ENCODE results near the gene TMEM266. TPM values are rescaled to one million over a fixed set of nuclear protein-coding genes. Genes with fewer than 3 reads are reported as not detected.
A peak's percentile ranks its signal among the peaks of the same experiment; 100 is the strongest.

TMEM266 gene
- total RNA-seq, 2 experiments from 2014 or later, result 0.14 TPM; not detected in 1

DNA sequence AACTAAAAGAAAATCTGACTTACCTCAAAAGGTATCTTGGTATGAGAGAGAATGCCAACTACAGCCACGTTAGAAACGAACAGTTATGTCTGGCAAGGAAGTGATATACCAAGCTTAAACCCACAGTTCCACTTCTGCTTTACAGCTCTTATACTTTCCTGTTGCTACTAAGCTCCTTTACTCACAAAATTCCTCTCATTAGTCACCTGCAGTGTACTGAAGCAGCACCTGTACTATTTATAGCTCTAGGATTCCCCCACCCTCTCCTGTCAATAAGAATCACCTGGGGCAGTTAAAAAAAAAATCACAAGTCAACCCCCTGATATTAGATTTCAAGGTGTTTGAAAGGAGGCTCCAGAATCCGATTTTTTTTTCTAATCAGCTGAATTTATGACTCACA, 2.9 kb upstream of the TMEM266 start:
- H3K4me1 Mint-ChIP-seq (ENCODE audit: low read depth), result peaks cover 16% of the 10 kb centered on the region
- H3K9me3 Mint-ChIP-seq, result no peaks in the 10 kb centered on the region
- DNase-seq, result no peak
- peaks cover 40% of the 10 kb centered on the region for H3K27me3 Mint-ChIP-seq
- H3K27ac Mint-ChIP-seq, result no peak overlapping the region
- H3K4me3 Mint-ChIP-seq, result no peak overlapping the region
- intact Hi-C loops (cut with micrococcal nuclease), result loop anchor here (1.0 to 10.0 kb wide), 4 partner anchors 82 to 242 kb away; partner anchors contain the start of gene UBE2Q2
- POLR2A ChIA-PET, result no interaction called here
- CTCF ChIA-PET, result interaction anchor here (0.7 to 11.4 kb wide), 8 partner anchors 8 to 333 kb away, joined by 3 to 441 read pairs (median 4); a partner anchor contains a TSS
- H3K36me3 Mint-ChIP-seq, result no peaks in the 10 kb centered on the region

DNA sequence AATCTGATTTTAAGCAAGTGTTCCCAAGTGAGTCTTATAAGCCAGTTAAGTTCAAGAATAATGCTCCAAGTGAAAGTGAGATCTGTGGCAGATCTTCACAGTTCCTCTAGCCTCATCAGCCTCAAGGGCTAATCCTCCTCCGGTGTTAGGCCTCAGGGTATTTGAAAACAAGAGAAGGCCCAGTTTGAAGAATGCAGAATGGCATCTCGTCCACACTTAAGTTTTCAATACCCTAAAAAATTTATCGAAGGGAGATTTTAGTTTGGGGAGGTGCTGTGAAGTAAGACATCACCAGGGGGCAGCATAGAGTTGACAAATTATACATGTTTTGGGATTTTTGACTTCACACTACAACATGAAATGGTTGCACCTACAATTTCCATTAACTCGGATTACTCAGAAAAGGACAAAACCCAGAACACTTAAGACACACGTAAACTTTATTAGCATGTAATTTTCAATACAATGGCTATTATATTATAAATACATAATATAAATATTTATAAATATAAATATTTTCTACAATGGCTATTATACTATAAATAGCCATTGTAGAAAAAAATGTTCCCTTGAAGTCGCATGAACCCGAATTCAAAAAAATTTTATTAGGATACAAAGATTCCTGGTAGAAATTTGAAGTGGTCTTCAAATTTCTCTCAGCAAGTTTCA, 2.3 kb upstream of the TMEM266 start:
- DNase-seq, result peak; percentile 45
- CTCF ChIA-PET, result interaction anchor here (0.7 to 11.4 kb wide), 8 partner anchors 8 to 247 kb away, joined by 3 to 441 read pairs (median 4); no protein-coding TSS in a partner anchor
- no peaks in the 10 kb centered on the region for H3K36me3 Mint-ChIP-seq
- intact Hi-C loops (cut with micrococcal nuclease), result loop anchor here (1.0 to 10.0 kb wide), 4 partner anchors 82 to 243 kb away; partner anchors contain the start of gene UBE2Q2
- no peak overlapping the region for H3K4me3 Mint-ChIP-seq
- H3K27me3 Mint-ChIP-seq, result peaks cover 44% of the 10 kb centered on the region
- no peak overlapping the region for H3K27ac Mint-ChIP-seq
- peaks cover 19% of the 10 kb centered on the region for H3K4me1 Mint-ChIP-seq (ENCODE audit: low read depth)
- no peaks in the 10 kb centered on the region for H3K9me3 Mint-ChIP-seq
- POLR2A ChIA-PET, result no interaction called here

DNA sequence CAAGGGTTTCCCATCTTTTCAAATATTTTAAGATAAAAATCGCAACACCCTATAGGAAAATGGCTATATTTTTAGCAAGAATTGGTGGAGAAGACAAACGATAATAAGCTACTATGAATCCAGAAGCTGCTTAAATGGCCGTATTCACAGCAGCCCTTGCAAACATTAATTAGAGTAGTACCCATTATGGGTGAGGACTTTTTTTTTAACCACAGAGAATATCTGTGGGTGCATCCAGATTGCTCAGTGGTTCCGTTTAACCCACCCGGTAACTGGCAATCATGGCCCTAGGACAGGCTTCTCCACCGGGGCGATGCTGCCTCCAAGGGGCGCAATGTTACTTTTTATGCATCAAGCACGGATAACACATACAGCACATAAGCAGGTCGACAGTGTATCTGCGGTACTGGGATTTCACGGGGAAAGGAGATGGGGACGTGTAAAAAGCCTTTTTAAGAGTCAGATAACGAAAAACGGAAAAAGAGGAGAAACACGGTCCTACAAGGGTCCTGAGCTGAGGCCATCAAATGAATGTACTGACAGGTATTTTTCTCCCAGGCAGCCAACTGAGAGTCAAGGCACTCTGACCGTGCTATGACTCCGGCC, 968 bp upstream of the TMEM266 start:
- CTCF ChIA-PET, result interaction anchor here (0.6 to 11.4 kb wide), 7 partner anchors 7 to 248 kb away, joined by 3 to 441 read pairs (median 5); no protein-coding TSS in a partner anchor
- intact Hi-C loops (cut with micrococcal nuclease), result loop anchor here (5.0 to 10.0 kb wide), 3 partner anchors 93 to 244 kb away; partner anchors contain the start of gene UBE2Q2
- Mint-ChIP-seq H3K4me1 (ENCODE audit: low read depth) (peaks cover 20% of the 10 kb centered on the region), H3K4me3 (peak overlapping the region; percentile 65), H3K36me3 (no peaks in the 10 kb centered on the region), H3K9me3 (no peaks in the 10 kb centered on the region), H3K27ac (no peak overlapping the region), H3K27me3 (peaks cover 52% of the 10 kb centered on the region)
- DNase-seq, result peak; percentile 51
- POLR2A ChIA-PET, result no interaction called here

DNA sequence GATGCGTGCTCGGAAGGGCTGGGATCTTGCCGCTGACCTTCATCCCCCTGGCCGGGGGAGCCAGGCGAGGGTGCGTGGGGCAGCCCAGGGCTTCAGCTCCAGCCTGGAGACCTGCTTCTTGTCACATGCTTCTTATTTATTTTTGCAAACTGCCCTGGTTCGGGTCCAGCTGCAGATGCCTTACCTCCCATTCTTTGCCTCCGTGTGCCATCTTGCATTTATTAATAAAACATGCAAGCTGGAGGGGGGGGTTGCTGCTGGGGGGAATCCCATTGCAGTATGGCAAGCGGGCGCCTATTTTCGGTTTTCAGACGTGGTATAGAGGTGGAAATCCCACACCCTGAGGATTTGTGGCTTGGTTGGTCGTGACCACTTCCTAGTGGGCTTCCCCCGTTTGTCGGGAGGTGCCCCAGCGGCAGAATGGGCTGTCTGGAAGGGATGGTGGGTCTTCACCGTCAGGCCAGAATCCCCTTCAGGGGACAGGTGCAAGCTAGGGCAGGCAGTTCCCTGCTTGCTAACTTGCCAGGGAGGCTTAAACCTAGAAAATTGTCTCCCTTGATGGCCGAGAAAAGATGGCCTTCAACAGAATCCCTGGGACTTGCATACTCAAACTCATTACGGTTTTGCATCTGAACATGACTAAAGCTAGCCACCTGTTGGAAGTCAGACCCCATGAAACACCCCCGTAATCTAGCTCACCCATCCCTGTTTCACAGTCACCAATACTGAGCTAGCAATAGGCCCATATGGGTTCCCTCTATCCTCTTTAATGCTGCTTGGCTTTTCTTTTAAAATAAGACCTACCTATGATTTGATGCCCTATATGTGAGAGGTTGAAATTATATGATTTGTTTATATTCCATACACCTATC, 569 bp downstream of the TMEM266 start:
- H3K36me3 Mint-ChIP-seq, result no peaks in the 10 kb centered on the region
- H3K9me3 Mint-ChIP-seq, result no peaks in the 10 kb centered on the region
- peak overlapping the region; percentile 57 for H3K4me3 Mint-ChIP-seq
- ChIA-PET CTCF (interaction anchor here (1.3 to 11.4 kb wide), 4 partner anchors 14 to 258 kb away, joined by 3 to 441 read pairs (median 4); no protein-coding TSS in a partner anchor), POLR2A (interaction anchor here (0.6 to 0.7 kb wide), 2 partner anchors 212 to 235 kb away, joined by 3 read pairs; no protein-coding TSS in a partner anchor)
- H3K4me1 Mint-ChIP-seq (ENCODE audit: low read depth), result peaks cover 23% of the 10 kb centered on the region
- peak; percentile 55 for DNase-seq
- H3K27me3 Mint-ChIP-seq, result peaks cover 57% of the 10 kb centered on the region
- intact Hi-C loops (cut with micrococcal nuclease), result loop anchor here (10.0 kb wide), 1 partner anchor 1354 kb away; no protein-coding TSS in a partner anchor
- H3K27ac Mint-ChIP-seq, result no peak overlapping the region

DNA sequence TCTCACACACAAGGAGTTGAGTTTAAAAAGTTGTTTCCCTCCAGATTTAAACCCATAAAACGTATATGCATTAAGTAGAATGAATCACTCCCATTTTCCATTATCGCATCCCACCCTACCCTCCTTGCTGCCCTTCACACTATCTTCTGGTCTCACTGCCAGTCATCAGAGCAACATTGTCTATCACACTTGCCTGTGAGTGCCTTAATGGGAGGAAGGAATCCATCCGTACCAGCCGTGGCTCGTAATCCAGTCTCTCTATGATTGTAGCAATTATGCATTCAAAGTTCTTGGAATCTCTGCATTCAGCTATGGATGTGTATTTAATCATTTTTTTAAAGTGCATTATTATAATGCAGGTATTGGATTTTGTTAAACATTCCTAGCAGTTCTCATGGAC, 1.9 kb downstream of the TMEM266 start:
- intact Hi-C loops (cut with micrococcal nuclease), result loop anchor here (10.0 kb wide), 1 partner anchor 1353 kb away; no protein-coding TSS in a partner anchor
- POLR2A ChIA-PET, result no interaction called here
- Mint-ChIP-seq H3K36me3 (no peaks in the 10 kb centered on the region), H3K4me1 (ENCODE audit: low read depth) (peaks cover 25% of the 10 kb centered on the region), H3K27me3 (peaks cover 55% of the 10 kb centered on the region), H3K9me3 (no peaks in the 10 kb centered on the region), H3K4me3 (no peak overlapping the region), H3K27ac (no peak overlapping the region)
- DNase-seq, result no peak
- CTCF ChIA-PET, result interaction anchor here (0.9 to 11.4 kb wide), 2 partner anchors 82 to 128 kb away, joined by 3 to 441 read pairs; no protein-coding TSS in a partner anchor

DNA sequence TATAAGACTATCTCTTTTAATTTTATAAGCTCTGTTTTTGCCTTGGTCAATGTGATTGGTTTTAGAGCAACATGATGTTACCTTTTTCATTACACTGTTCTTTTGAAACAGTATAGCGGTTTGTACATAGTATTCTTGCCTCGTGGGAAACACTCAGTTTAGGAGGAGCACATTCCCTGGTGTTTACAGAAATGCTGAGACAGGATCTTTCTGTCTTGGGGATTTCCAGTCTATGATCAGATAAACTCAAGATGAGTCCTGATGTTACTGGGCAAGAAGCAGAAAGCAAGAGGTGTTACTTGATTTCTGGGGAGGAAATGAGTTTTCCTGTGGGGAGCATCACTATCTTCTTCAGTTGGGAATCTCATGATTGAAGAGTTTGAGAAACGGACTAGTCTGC, 2.5 kb downstream of the TMEM266 start:
- intact Hi-C loops (cut with micrococcal nuclease), result loop anchor here (10.0 kb wide), 1 partner anchor 1353 kb away; no protein-coding TSS in a partner anchor
- no peak for DNase-seq
- CTCF ChIA-PET, result interaction anchor here (0.6 to 11.4 kb wide), 3 partner anchors 81 to 279 kb away, joined by 3 to 441 read pairs (median 5); no protein-coding TSS in a partner anchor
- POLR2A ChIA-PET, result no interaction called here
- Mint-ChIP-seq H3K27ac (no peak overlapping the region), H3K27me3 (peaks cover 54% of the 10 kb centered on the region), H3K36me3 (no peaks in the 10 kb centered on the region), H3K9me3 (no peaks in the 10 kb centered on the region), H3K4me1 (ENCODE audit: low read depth) (peaks cover 19% of the 10 kb centered on the region), H3K4me3 (no peak overlapping the region)

DNA sequence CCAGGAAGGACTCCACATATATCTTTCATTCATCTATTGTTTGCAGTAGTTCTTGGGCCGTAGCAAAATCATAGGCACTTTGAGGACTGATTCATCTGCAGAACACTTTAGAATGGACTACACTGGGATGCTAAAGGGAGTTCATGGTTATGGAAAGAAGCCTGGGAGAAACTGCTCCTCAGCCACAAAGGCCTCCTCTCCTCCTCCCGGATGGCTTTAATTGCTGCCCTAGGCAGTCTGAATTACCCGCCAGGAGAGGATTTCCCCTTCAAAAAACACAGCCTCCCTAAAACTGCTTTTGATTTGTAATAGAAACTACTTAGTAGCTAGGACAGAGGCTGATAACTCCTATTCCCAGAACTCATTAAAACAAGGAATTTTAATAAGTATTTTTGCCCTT, 4.6 kb downstream of the TMEM266 start:
- Mint-ChIP-seq H3K27ac (no peak overlapping the region), H3K27me3 (peaks cover 42% of the 10 kb centered on the region), H3K4me1 (ENCODE audit: low read depth) (peaks cover 12% of the 10 kb centered on the region), H3K4me3 (no peak overlapping the region), H3K36me3 (no peaks in the 10 kb centered on the region), H3K9me3 (no peaks in the 10 kb centered on the region)
- intact Hi-C loops (cut with micrococcal nuclease), result loop anchor here (10.0 kb wide), 1 partner anchor 1350 kb away; no protein-coding TSS in a partner anchor
- CTCF ChIA-PET, result interaction anchor here (1.5 to 2.5 kb wide), 3 partner anchors 7 to 84 kb away, joined by 10 to 19 read pairs (median 16); no protein-coding TSS in a partner anchor
- POLR2A ChIA-PET, result no interaction called here
- no peak for DNase-seq

DNA sequence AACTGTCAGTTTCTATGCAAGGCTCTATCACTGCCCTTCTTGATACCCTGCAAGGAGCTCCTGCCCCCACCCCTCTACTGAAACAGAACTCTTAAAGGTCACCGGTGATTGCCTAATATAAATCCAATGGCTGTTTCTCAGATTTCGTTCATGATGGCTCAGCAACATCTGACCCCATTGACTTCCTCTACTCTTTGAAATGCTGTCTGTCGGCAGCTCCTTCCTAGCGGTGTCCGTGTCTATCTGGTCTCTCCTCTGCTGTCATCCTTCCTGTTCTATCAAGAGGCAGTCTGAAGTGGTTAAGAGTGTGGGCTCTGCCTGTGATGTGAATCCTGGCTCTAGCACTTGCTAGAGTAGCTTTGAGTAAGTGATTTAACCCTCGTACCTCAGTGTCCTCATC, 5.5 kb downstream of the TMEM266 start:
- H3K36me3 Mint-ChIP-seq, result no peaks in the 10 kb centered on the region
- H3K4me3 Mint-ChIP-seq, result no peak overlapping the region
- peaks cover 12% of the 10 kb centered on the region for H3K4me1 Mint-ChIP-seq (ENCODE audit: low read depth)
- ChIA-PET CTCF (interaction anchor here (0.9 to 2.5 kb wide), 5 partner anchors 8 to 337 kb away, joined by 3 to 19 read pairs (median 10); no protein-coding TSS in a partner anchor), POLR2A (no interaction called here)
- H3K9me3 Mint-ChIP-seq, result no peaks in the 10 kb centered on the region
- intact Hi-C loops (cut with micrococcal nuclease), result loop anchor here (10.0 kb wide), 1 partner anchor 1350 kb away; no protein-coding TSS in a partner anchor
- no peak overlapping the region for H3K27ac Mint-ChIP-seq
- DNase-seq, result peak; percentile 39
- H3K27me3 Mint-ChIP-seq, result peaks cover 39% of the 10 kb centered on the region

DNA sequence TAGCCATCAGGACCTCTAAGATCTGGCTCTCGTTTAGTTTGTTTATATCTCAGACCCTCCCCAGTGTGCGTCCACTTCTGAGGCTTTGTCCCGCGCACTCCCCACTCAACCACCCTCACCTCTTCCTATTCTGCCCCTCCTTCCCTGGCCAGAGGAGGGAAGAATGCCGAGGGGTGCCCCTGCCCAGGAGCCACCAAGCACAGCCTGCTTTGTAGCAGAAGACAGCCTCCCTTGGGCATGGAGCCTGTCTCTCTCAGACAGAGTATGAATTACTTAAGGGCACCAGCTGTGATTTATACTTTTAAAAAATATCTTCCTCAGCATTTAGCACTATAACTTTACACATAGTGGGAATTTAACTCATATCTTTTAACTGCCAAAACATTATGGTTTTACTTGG, 6.0 kb downstream of the TMEM266 start:
- Mint-ChIP-seq H3K4me1 (ENCODE audit: low read depth) (peaks cover 12% of the 10 kb centered on the region), H3K36me3 (no peaks in the 10 kb centered on the region), H3K27me3 (peaks cover 34% of the 10 kb centered on the region), H3K4me3 (no peak overlapping the region), H3K9me3 (no peaks in the 10 kb centered on the region), H3K27ac (no peak overlapping the region)
- no peak for DNase-seq
- ChIA-PET CTCF (interaction anchor here (0.6 to 2.5 kb wide), 6 partner anchors 9 to 338 kb away, joined by 3 to 19 read pairs (median 5); no protein-coding TSS in a partner anchor), POLR2A (no interaction called here)
- intact Hi-C loops (cut with micrococcal nuclease), result loop anchor here (10.0 kb wide), 1 partner anchor 1349 kb away; no protein-coding TSS in a partner anchor

DNA sequence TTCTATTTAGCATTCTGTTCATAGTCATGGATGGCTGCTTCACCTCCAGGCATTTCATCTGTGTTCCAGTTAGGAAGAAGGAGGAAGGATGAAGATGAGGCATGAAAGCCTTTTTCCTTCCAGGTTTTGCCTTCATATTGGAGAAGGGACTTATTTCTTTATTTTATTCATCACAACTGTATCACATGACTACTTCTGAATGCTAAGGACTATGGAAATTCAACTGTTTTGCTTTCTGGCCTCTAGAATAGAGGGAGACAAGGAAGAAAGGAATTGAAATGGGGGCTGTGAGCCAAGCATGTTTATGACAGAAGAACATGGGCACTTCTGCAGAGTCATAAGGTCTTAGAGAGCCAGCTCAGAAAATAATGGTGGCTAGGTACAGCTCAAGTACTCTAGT, 10.4 kb downstream of the TMEM266 start:
- intact Hi-C loops (cut with micrococcal nuclease), result no loop called here
- no peaks in the 10 kb centered on the region for H3K36me3 Mint-ChIP-seq
- no peak overlapping the region for H3K27ac Mint-ChIP-seq
- H3K4me3 Mint-ChIP-seq, result no peak overlapping the region
- no peaks in the 10 kb centered on the region for H3K9me3 Mint-ChIP-seq
- no peak for DNase-seq
- H3K27me3 Mint-ChIP-seq, result peaks cover 4% of the 10 kb centered on the region
- POLR2A ChIA-PET, result no interaction called here
- H3K4me1 Mint-ChIP-seq (ENCODE audit: low read depth), result peaks cover 6% of the 10 kb centered on the region
- CTCF ChIA-PET, result no interaction called here

DNA sequence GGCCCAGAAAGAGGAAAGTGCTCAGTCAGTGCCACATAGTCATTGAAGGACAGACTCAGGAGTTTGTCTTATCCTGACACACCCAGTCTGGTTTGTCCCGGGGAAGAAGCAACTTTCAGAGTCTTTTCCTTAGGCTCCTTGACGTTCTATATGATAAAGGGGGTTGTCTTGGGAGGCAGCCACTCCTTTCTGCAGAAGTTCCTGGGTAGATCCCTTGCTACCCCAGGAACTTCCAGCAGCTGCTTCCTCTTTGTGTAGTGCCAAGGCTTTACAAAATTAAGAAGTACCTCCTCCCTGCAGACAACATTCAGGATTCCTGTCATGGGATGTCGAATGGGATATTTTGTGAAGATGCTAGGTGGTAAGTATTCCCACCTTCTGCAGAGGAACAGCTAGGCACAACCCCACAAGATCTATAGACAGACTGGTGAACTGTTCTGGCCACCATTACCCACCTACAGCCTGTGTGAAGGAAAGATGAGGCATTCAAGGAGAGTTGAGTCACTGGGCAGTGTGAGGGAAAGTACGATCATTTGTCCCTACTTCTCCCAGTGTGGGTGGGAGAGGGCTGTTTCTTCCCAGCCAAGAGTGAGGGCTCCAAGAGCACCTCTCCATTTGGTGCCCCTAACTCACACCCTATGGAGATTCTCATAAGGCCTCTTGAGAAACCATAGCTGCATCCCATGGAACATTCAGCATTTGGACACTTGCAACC, 11.3 kb downstream of the TMEM266 start:
- Mint-ChIP-seq H3K9me3 (no peaks in the 10 kb centered on the region), H3K4me1 (ENCODE audit: low read depth) (no peaks in the 10 kb centered on the region), H3K27me3 (peaks cover 2% of the 10 kb centered on the region), H3K4me3 (no peak overlapping the region), H3K36me3 (no peaks in the 10 kb centered on the region), H3K27ac (no peak overlapping the region)
- CTCF ChIA-PET, result interaction anchor here (0.7 to 1.0 kb wide), 2 partner anchors 120 to 150 kb away, joined by 3 to 5 read pairs; no protein-coding TSS in a partner anchor
- POLR2A ChIA-PET, result no interaction called here
- no peak for DNase-seq
- intact Hi-C loops (cut with micrococcal nuclease), result no loop called here

Measured in activated CD4-positive, alpha-beta memory T cell treated with anti-CD3 and anti-CD28 coated beads for 36 hours (primary cell).